Gastrocnemius medialis (tissue), 4 donors: Measurements from ENCODE around the gene CDC42BPA. TPM values are rescaled to one million over a fixed set of nuclear protein-coding genes. Genes with fewer than 3 reads are reported as not detected.

ENCODE experiments used
- ATAC-seq, 2 donors: fragments of 150-250 bp; one replicate each; pipeline ENCODE4 v1.9.1; 2016
- DNase-seq, 2 donors: peaks; one replicate each; pipeline ENCODE4 v3.0.0-alpha.2; 2019
- H3K27ac ChIP-seq, 4 donors: fragments of 200-600 bp; sonication (generic); 1 replicate in 1 of 4; 2 replicates in 3 of 4; pipeline ENCODE4 v1.5.1; 2016 to 2018; ENCODE audit warnings: mild to moderate bottlenecking in 2 of 4, moderate library complexity in 1 of 4
- H3K27me3 ChIP-seq, 3 donors: fragments of 200-600 bp; sonication (generic) in 2 of 3; 1 replicate in 1 of 3; 2 replicates in 2 of 3; pipeline versions ENCODE4 v1.5.1 to v1.6.0; 2016 to 2019; ENCODE audit warnings: mild to moderate bottlenecking in 1 of 3, moderate library complexity in 1 of 3
- H3K36me3 ChIP-seq, 2 donors: fragments of 200-600 bp; sonication (generic) in 1 of 2; one replicate each; pipeline ENCODE4 v1.5.1; 2017 to 2018
- H3K4me1 ChIP-seq, 2 donors: fragments of 200-600 bp; sonication (generic) in 1 of 2; one replicate each; pipeline ENCODE4 v1.5.1; 2016 to 2017; ENCODE audit warnings: mild to moderate bottlenecking in 2 of 2
- H3K4me3 ChIP-seq, 4 donors: fragments of 200-600 bp; sonication (generic) in 3 of 4; 1 replicate in 1 of 4; 2 replicates in 3 of 4; pipeline ENCODE4 v1.5.1; 2016 to 2019; ENCODE audit warnings: mild to moderate bottlenecking in 2 of 4
- H3K9me3 ChIP-seq, 3 donors: fragments of 200-600 bp; sonication (generic) in 2 of 3; 1 replicate in 1 of 3; 2 replicates in 2 of 3; pipeline ENCODE4 v1.5.1; 2016 to 2019
- POLR2A ChIP-seq, 2 donors: fragments of 450-650 bp; IDR thresholded peaks; one replicate each; pipeline ENCODE4 v1.6.1; 2017; ENCODE audit warnings: antibody characterized with exemption in 2 of 2, mild to moderate bottlenecking in 2 of 2, moderate library complexity in 2 of 2
- in situ Hi-C, 4 donors: fragments of 200-750 bp; cut with MboI; loops; one replicate each; pipeline versions ENCODE4 v1.15.0 to v1.8.0; 2017; ENCODE audit warnings: low sequenced_read_pairs in 4 of 4
- intact Hi-C: fragments of 100-400 bp; cut with DNase I; formaldehyde crosslinking; loops from one replicate; pipeline ENCODE4 v1.15.1; 2023; ENCODE audit warnings: low total_unique reads
- total RNA-seq, 4 donors: library from RNA; depleted of rRNA; stranded (reverse); fragments of >200 nt; gene quantifications; one replicate each; pipeline versions ENCODE4 v1.1.0 to v1.2.3, GENCODE V29; 2016
- TF ChIP-seq, protein P1 (sequence below), 5 experiments: fragments of 450-650 bp in 3 of 5; fragments of 200-600 bp in 2 of 5; sonication (generic) in 2 of 5; IDR thresholded peaks in 4 of 5; conservative IDR thresholded peaks in 1 of 5; 1 replicate in 4 of 5; 2 replicates in 1 of 5; pipeline ENCODE4 v1.5.1; 2016 to 2019; ENCODE audit warnings: antibody characterized with exemption in 5 of 5, mild to moderate bottlenecking in 3 of 5, moderate library complexity in 3 of 5

The CDC42BPA gene
- total RNA-seq, 4 donors from 2014 or later: 13.9 to 30.6 (median 16.6) TPM

GRCh38 chr1:227071895-227072587 lies 246.3 kb downstream of the CDC42BPA start:
- DNase-seq (no peak), ATAC-seq (no peak)
- TF ChIP-seq, protein P1, sequence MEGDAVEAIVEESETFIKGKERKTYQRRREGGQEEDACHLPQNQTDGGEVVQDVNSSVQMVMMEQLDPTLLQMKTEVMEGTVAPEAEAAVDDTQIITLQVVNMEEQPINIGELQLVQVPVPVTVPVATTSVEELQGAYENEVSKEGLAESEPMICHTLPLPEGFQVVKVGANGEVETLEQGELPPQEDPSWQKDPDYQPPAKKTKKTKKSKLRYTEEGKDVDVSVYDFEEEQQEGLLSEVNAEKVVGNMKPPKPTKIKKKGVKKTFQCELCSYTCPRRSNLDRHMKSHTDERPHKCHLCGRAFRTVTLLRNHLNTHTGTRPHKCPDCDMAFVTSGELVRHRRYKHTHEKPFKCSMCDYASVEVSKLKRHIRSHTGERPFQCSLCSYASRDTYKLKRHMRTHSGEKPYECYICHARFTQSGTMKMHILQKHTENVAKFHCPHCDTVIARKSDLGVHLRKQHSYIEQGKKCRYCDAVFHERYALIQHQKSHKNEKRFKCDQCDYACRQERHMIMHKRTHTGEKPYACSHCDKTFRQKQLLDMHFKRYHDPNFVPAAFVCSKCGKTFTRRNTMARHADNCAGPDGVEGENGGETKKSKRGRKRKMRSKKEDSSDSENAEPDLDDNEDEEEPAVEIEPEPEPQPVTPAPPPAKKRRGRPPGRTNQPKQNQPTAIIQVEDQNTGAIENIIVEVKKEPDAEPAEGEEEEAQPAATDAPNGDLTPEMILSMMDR (IDR thresholded peaks at IDR 0.05 in 4 of 5, conservative IDR thresholded peaks at IDR 0.05 in 1 of 5): no peak
- no peak for TF ChIP-seq POLR2A (IDR thresholded peaks at IDR 0.05)
- Histone ChIP-seq H3K27me3 (no peaks in the 10 kb centered on the region), H3K4me3 (no peak overlapping the region), H3K9me3 (no peaks in the 10 kb centered on the region), H3K27ac (no peak overlapping the region), H3K4me1 (no peaks in the 10 kb centered on the region), H3K36me3 (peaks cover 0 to 26% of the 10 kb centered on the region in 2 donors)
- in situ Hi-C loops: no loop called here
- intact Hi-C loops: no loop called here

- Histone ChIP-seq H3K27ac (no peak overlapping the region), H3K36me3 (peaks cover 0 to 30% of the 10 kb centered on the region in 2 donors), H3K27me3 (no peaks in the 10 kb centered on the region), H3K9me3 (no peaks in the 10 kb centered on the region), H3K4me1 (no peaks in the 10 kb centered on the region), H3K4me3 (no peak overlapping the region)
- intact Hi-C loops (no loop called here), in situ Hi-C loops (no loop called here)
- ATAC-seq (no peak), DNase-seq (no peak)
- TF ChIP-seq, protein P1 (IDR thresholded peaks at IDR 0.05 in 4 of 5, conservative IDR thresholded peaks at IDR 0.05 in 1 of 5): no peak
- TF ChIP-seq POLR2A (IDR thresholded peaks at IDR 0.05): no peak
Measured at GRCh38 chr1:227070638-227071285, 247.5 kb downstream of the CDC42BPA start.

GRCh38 chr1:227069490-227069889 lies 248.8 kb downstream of the CDC42BPA start:
- TF ChIP-seq, protein P1 (IDR thresholded peaks at IDR 0.05 in 4 of 5, conservative IDR thresholded peaks at IDR 0.05 in 1 of 5): no peak
- TF ChIP-seq POLR2A (IDR thresholded peaks at IDR 0.05): no peak
- DNase-seq (no peak), ATAC-seq (no peak)
- Histone ChIP-seq H3K4me3 (no peak overlapping the region), H3K4me1 (no peaks in the 10 kb centered on the region), H3K27me3 (no peaks in the 10 kb centered on the region), H3K36me3 (peaks cover 0 to 36% of the 10 kb centered on the region in 2 donors), H3K27ac (no peak overlapping the region), H3K9me3 (no peaks in the 10 kb centered on the region)
- in situ Hi-C loops: no loop called here
- intact Hi-C loops: no loop called here

GRCh38 chr1:227068883-227069282 lies 249.4 kb downstream of the CDC42BPA start:
- no peak for TF ChIP-seq POLR2A (IDR thresholded peaks at IDR 0.05)
- TF ChIP-seq, protein P1 (IDR thresholded peaks at IDR 0.05 in 4 of 5, conservative IDR thresholded peaks at IDR 0.05 in 1 of 5): no peak

More at GRCh38 chr1:227068883-227069282, 249.4 kb downstream of the CDC42BPA start:
- no peaks in the 10 kb centered on the region for H3K9me3 ChIP-seq
- no peaks in the 10 kb centered on the region for H3K27me3 ChIP-seq
- intact Hi-C loops: no loop called here
- H3K4me1 ChIP-seq: no peaks in the 10 kb centered on the region
- in situ Hi-C loops: no loop called here
- H3K27ac ChIP-seq: no peak overlapping the region
- H3K36me3 ChIP-seq: peaks cover 0 to 36% of the 10 kb centered on the region in 2 donors
- H3K4me3 ChIP-seq: no peak overlapping the region
- no peak for ATAC-seq
- no peak for DNase-seq
